HTERT RPE-1 (cell line): Measurements from ENCODE around the gene ZNF710.
"Not testable (repeated sequence)": the region's sequence is repeated elsewhere in the genome, so short reads cannot be mapped to it uniquely, and the experiment has no call there.

ENCODE experiments used
- in situ Hi-C: fragments of 300-500 bp; cut with MboI; formaldehyde crosslinking; loops from 4 replicates; pipeline ENCODE4 v1.14.3; 2020; ENCODE audit warnings: low sequenced_read_pairs

The ZNF710 gene

GRCh38 chr15:90058308-90058707, 57.2 kb downstream of the ZNF710 start:
- in situ Hi-C loops: no loop called here

GRCh38 chr15:90058775-90059174, 57.7 kb downstream of the ZNF710 start:
- in situ Hi-C loops: no loop called here

GRCh38 chr15:90059208-90059985, 58.3 kb downstream of the ZNF710 start:
- in situ Hi-C loops: no loop called here

- in situ Hi-C loops: no loop called here
Measured at GRCh38 chr15:90060797-90061196, 59.7 kb downstream of the ZNF710 start.

- in situ Hi-C loops: no loop called here
Measured at GRCh38 chr15:90062023-90062442, 60.9 kb downstream of the ZNF710 start.

GRCh38 chr15:90062462-90062932, 61.4 kb downstream of the ZNF710 start:
- in situ Hi-C loops: no loop called here

- in situ Hi-C loops: no loop called here
Measured at GRCh38 chr15:90062973-90063769, 62.0 kb downstream of the ZNF710 start.

- in situ Hi-C loops: no loop called here
Measured at GRCh38 chr15:90063770-90064247, 62.7 kb downstream of the ZNF710 start.

- in situ Hi-C loops: no loop called here
Measured at GRCh38 chr15:90064911-90065681, 64.0 kb downstream of the ZNF710 start.

- in situ Hi-C loops: no loop called here
Measured at GRCh38 chr15:90065682-90066049, 64.5 kb downstream of the ZNF710 start.

GRCh38 chr15:90067181-90067952, 66.2 kb downstream of the ZNF710 start:
- in situ Hi-C loops: no loop called here

- in situ Hi-C loops: no loop called here
Measured at GRCh38 chr15:90067953-90068606, 67.0 kb downstream of the ZNF710 start.

- in situ Hi-C loops: not testable (repeated sequence)
Measured at GRCh38 chr15:90070623-90071022, 69.5 kb downstream of the ZNF710 start.

- in situ Hi-C loops: no loop called here
Measured at GRCh38 chr15:90071220-90071807, 70.2 kb downstream of the ZNF710 start.

GRCh38 chr15:90072978-90073640, 72.0 kb downstream of the ZNF710 start:
- in situ Hi-C loops: no loop called here

GRCh38 chr15:90074023-90074422, 72.9 kb downstream of the ZNF710 start:
- in situ Hi-C loops: no loop called here

- in situ Hi-C loops: no loop called here
Measured at GRCh38 chr15:90074916-90075315, 73.8 kb downstream of the ZNF710 start.

- in situ Hi-C loops: no loop called here
Measured at GRCh38 chr15:90075420-90076289, 74.5 kb downstream of the ZNF710 start.
